Endometrium (tissue), 2 donors: ENCODE data around the gene LYPD8.
"Not testable (repeated sequence)": the region's sequence is repeated elsewhere in the genome, so short reads cannot be mapped to it uniquely, and the experiment has no call there.

ENCODE experiments used
- FAIRE-seq: peaks from 2 replicates; lab custom pipeline; 2012; peaks lifted over from hg19 to GRCh38; lab: Jason Lieb, UNC
- donor health status: control.
- donor health status: control.

LYPD8 gene, protein sequence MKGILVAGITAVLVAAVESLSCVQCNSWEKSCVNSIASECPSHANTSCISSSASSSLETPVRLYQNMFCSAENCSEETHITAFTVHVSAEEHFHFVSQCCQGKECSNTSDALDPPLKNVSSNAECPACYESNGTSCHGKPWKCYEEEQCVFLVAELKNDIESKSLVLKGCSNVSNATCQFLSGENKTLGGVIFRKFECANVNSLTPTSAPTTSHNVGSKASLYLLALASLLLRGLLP

DNA sequence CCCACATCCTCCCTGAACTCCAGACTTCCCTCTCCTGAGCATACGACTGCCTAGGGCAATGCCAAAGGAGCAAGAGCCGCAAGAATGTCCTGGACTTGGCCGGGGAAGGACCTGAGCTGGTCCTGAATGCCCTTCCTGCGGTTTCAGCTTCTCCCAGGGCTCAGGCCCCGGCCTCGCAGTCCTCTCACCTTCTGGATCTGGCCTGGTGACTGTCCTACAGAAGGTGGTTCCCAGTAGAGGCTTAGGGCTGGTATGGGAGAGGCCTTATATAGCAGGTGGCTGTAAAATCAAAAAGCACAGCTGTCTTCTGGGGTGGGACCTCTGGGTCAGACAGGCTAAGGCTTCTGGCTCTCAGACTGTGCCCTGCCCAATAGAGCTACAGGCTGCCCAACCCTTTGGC is at the start of gene LYPD8:
TSS of gene LYPD8 (minus strand) at position 243 of the 400 bp plus-strand sequence. CDS start 4,678 bp downstream, outside the sequence.
- FAIRE-seq: no peak

DNA sequence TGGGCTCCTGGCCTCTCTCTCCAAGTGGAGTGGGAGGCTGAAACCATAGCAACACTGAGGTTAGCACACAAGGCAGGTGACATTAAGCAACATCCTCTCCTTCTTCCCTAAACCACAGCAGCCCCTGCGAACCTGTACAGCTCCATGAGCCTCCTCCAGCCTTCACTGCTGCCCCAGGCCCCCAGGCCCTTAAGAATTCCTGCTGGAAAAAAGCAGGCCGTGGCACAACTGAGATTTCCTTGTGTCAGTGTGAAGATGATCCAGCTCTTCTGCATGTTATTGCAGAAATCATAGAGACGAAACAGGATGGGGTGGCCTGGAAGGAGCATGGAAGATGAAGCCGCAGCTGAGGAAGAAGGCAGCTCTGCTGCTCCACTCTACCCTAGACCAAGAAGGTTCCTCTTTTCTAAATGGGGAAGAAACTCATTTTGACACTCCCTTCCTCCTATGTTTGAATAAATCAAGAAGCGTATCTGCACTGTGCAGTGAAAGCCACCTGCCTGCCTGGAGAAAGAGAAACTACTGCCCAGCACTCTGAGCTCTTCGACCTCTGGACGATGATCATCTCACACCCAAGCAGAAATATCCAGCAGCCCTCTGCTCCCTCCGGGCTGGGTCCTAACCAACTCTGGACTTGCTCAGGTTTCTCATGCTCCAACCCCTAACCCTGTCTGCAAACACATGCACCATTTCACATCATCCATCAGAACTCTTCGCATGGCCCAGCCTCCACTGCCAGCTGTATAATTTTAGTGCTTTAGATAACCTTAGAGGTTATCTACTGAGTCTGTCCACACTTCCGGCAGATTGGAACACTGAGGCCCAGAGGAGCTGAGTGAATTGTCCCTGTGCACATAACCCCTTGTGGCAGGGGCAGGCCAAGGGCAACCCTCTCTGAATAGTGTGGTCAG is 49.5 kb upstream of the LYPD8 start:
- no peak for FAIRE-seq

- FAIRE-seq: not testable (repeated sequence)
Observed at GRCh38 chr1:248803501-248803900, 47.9 kb upstream of the LYPD8 start.

DNA sequence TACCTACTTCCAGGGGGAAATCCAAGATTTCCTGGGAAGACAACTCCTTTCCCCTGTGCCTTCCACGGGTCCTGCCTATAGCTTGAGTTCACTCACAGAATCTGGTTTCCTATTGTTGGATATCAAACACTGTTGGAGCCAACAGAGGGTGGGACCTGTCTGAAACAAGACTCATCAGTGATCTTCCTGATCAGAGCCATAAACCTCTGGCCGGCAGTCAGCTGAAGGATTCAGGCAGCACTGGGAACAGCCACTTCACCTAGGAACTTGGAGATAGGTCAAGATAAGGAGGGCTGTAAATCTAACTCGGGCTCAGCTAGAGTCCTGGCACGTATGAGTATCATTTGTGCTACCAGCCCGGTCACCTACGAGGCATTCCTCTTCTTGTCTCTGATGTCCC is 46.9 kb upstream of the LYPD8 start:
- FAIRE-seq: no peak

- FAIRE-seq: no peak
Observed at GRCh38 chr1:248800459-248800858, 44.9 kb upstream of the LYPD8 start.

GRCh38 chr1:248798791-248799190 is 43.2 kb upstream of the LYPD8 start:
- FAIRE-seq: no peak

DNA sequence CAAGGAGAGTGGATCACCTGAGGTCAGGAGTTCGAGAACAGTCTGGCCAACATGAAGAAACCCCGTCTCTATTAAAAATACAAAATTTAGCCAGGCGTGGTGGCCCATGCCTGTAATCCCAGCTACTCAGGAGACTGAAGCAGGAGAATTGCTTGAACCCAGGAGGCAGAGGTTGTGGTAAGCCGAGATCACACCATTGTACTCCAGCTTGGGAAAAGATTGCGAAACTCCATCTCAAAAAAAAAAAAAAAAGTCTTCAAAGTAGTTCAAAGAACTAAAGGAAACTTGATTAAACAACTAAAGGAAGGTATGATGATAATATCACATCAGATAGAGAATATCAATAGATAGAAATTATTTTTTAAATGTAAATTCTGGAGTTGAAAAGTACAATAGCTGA is 39.1 kb upstream of the LYPD8 start:
- FAIRE-seq: not testable (repeated sequence)

GRCh38 chr1:248793592-248793991 is 38.0 kb upstream of the LYPD8 start:
- FAIRE-seq: no peak

DNA sequence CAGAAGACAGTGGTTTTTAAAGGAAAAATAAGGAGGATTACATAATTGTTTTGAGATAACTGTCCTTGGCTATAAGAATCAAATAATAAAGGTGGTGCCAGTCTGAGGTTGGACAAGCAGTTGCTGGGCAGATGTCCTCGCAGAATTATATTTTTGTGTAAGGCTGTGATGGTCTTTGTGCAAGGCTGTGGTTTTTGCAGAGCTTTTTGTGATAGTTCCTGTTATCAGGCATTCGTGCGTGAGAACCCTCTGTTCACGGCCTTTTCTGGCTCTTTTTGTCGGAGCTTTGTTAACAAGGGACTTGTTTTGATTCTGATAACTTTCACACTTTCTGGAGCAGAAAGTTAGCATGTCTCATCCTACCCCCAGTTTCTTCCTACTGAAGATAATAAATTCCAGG is 36.8 kb upstream of the LYPD8 start:
- FAIRE-seq: no peak

DNA sequence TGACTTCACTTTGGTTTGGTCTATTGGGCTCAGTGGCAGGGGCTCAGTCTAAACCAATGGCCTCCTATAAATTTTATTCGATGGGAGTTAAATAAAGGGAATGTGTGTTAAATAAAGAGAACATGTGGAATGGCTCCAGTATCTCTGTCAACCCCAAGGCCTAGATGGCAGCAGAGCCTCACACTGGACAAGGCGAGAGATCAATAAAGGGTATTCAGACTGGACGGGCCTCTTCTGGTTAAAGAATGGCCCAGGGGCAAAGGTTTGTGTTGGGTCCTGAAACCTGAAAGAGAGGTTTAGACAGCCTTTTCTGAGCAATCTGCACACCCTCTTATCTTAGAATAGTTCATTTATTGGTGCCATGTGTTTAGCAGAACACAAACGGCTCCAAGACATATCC is 35.5 kb upstream of the LYPD8 start:
- FAIRE-seq: no peak

DNA sequence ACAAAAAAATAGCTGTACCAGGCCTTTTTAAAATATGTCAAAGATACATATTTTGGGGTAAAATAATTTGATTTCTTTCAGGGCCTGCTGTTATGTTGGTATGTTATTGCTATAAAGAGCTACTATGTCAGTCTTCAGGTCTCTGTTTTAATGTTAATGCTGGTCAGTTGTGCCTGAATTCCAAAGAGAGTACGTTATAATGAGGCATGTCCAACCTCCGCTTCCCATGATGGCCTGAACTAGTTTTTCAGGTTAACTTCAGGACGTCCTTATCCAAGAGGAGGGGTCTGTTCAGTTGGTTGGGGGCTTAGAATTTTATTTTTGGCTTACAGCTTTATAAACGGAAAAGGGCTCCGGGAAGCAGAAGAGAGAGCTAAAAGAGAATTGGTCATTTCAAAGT is 34.9 kb upstream of the LYPD8 start:
- no peak for FAIRE-seq

DNA sequence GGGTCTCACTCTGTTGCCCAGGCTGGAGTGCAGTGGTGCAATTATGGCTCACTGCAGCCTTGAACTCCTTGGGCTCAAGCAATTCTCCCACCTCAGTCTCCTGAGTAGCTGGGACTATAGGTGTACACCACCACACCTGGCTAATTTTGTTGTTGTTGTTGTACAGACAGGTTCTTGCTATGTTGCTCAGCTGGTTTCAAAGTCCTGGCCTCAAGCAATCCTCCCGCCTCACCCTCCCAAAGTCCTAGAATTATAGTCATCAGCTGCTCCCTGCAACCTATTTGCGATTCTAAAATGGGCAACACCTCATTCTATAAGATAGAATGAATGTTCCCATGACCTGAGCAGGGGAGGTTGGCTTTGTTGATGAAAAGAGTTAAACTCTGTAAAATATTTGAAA is 33.8 kb upstream of the LYPD8 start:
- FAIRE-seq: not testable (repeated sequence)

GRCh38 chr1:248788327-248788726 is 32.8 kb upstream of the LYPD8 start:
- FAIRE-seq: no peak

DNA sequence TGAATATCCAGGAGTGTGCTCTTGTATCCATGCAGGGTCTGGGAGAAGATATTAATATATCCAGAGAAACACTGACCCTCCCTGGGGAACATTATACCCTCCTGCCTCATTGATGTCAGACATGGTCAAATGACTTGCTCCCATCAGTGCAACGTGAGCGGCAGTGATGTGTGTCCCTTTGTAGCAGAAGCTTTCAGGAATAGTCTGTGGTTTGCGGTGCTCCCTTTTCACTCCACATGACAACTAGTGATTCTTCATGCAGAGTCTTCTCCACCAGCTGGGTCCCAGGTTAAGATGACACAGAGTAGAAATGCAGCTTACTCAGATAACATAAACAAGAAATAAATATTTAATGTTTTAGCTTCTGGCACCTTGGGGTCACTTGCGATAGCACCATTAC is 31.9 kb upstream of the LYPD8 start:
- no peak for FAIRE-seq

DNA sequence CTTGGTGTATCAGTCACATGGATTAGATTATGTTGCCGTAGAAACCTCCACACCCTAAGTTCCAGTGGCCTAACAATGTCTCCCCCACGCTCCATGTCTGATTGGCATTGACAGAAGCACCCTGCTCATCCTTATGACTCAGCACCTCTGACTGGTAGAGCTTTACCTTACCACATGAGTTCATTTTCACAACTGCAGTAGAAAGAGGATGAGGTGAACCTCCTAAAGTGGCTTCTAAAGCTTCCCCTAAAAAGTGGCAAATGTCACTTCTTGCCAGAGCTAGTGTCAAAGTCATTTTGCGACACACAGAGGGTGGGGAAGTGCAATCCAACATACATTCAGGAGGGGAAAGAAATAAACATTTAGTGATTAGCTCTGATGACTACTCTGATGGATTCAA is 30.6 kb upstream of the LYPD8 start:
- FAIRE-seq: no peak

DNA sequence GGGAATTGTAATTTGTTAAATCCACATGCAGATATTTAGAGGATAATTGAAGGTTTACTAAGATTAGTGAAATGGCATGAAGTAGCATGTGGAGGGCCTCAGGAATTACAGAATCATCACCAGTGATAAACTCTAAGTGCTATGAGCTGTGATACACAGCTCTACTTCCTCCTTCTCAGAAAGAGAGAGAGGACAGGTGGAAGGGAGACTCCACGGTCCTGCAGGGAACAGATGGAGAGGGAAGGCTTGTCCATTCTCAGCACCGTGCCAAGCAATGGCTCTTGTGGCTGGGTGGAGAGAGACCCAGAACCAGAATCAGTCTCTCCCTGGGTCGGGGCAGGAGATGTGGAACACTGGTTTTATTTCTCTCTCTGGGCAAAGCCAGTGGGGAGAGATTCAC is 27.8 kb upstream of the LYPD8 start:
- no peak for FAIRE-seq

GRCh38 chr1:248782416-248783141 is 27.0 kb upstream of the LYPD8 start:
- FAIRE-seq: no peak

DNA sequence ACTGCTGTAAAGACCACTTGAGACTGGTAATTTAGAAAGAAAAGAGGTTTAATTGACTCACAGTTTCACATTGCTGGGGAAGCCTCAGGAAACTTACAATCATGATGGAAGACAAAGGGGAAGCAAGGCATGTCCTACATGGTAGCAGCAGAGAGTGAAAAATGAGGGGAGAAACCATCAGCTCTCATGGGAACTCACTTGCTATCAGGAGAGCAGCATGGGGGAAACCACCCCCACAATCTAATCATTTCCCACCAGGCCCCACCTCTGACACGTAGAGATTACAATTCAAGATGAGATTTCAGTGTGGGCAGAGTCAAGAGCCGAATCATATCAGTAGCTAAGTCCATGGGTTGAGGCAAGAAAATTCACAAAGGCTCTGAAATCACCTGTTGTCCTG is 23.8 kb upstream of the LYPD8 start:
- FAIRE-seq: no peak

- no peak for FAIRE-seq
Observed at GRCh38 chr1:248778906-248779305, 23.3 kb upstream of the LYPD8 start.

- FAIRE-seq: no peak
Observed at GRCh38 chr1:248776991-248777390, 21.4 kb upstream of the LYPD8 start.

DNA sequence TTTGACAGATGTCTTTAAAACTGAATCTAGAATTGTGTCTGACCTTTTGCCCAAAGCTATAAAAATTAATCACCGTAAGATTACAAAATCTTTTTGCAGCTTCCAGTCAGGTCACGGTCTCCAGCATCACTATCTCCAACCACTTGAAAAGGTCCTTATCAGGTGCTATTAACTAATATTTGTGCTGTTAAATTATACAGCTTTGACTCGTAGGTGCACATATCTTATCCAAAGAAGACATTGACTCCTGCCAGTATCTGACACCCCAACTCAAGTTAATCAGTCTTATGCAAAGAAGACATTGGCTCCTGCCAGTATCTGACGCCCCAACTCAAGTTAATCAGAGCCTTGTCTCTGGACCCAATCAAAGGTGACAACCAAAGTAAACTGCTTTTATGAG is 19.9 kb upstream of the LYPD8 start:
- FAIRE-seq: no peak

DNA sequence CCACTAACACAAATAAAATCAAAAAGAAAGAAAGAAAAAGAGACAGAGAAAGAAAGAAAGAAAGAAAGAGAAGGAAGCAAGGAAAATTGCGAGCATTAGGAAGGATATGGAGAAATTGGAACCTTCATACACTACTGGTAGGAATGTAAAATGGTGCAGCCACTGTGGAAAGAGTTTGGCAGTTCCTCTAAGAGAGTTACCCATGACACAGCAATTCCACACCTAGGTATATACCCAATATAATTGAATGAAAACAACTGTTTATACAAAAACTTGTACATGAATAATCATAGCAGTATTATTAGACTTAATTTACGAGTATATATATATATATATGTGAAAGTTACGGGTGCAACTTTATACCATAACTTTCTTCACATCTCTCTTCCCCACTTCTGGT is 4.1 kb upstream of the LYPD8 start:
- no peak for FAIRE-seq

DNA sequence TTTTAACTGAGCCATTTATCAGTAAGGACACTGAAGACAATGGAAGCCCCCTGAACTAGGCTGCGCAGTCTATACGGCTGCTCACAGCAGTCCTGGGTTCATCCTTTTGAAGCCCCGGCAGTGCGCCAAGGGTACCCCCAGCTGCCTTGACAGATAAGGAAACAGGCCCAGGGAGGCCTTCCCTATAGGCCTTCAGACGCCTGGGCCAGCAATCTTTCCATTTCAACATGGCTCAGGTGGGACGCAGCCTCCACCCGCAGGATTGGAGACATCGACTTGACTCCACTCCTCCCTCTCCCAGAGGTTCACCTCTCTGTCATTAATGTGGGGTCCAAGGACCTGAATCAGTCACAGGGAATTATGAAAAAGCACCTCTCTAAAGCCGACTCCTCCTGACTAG is 2.8 kb upstream of the LYPD8 start:
- FAIRE-seq: no peak
